ENCODE data around the gene PCLO. TPM values are rescaled to one million over a fixed set of nuclear protein-coding genes. Genes with fewer than 3 reads are reported as not detected.

PCLO gene
- total and polyA plus RNA-seq, 4 donors = 0.04 to 1.1 (median 0.48) TPM

- Histone ChIP-seq H3K9ac (ENCODE audit: low read depth in 1 of 2, low read length in 2 of 2) (no peak overlapping the region), H3K27me3 (ENCODE audit: control insufficient read depth in 4 of 4, insufficient read depth in 4 of 4, low read length in 3 of 4) (no peaks in the 10 kb centered on the region), H3K4me3 (ENCODE audit: low read depth in 1 of 3, low read length in 3 of 3) (no peak overlapping the region), H3K27ac (ENCODE audit: low read depth in 1 of 2, low read length in 2 of 2) (no peak overlapping the region), H3K36me3 (ENCODE audit: control insufficient read depth in 4 of 4, insufficient read depth in 3 of 4, low read depth in 1 of 4, low read length in 3 of 4) (no peaks in the 10 kb centered on the region), H3K9me3 (ENCODE audit: control insufficient read depth in 4 of 4, low read length in 3 of 4) (peaks cover 0 to 3% (median 0%) of the 10 kb centered on the region in 4 donors), H3K4me1 (ENCODE audit: control insufficient read depth in 4 of 4, insufficient read depth in 4 of 4, low read length in 3 of 4) (no peaks in the 10 kb centered on the region)
- 39% methylated on average over 1 of the region's 1 CpG for WGBS
- DNase-seq (ENCODE audit: low spot score) = no peak
- TF ChIP-seq MAX (IDR thresholded peaks at IDR 0.05) (no peak), SP1 (IDR thresholded peaks at IDR 0.05) (no peak), ZBTB33 (IDR thresholded peaks at IDR 0.05) (no peak), NR2F2 (IDR thresholded peaks at IDR 0.05) (no peak), CTCF (IDR thresholded peaks at IDR 0.05; ENCODE audit: low read depth, low read length, missing input control) (no peak), ATF3 (IDR thresholded peaks at IDR 0.05) (no peak), YY1 (IDR thresholded peaks at IDR 0.05) (no peak), JUND (IDR thresholded peaks at IDR 0.05) (no peak), RXRA (IDR thresholded peaks at IDR 0.05) (no peak), REST (IDR thresholded peaks at IDR 0.05) (no peak), GABPA (IDR thresholded peaks at IDR 0.05 in 1 of 2, conservative IDR thresholded peaks at IDR 0.05 in 1 of 2) (no peak), HNF4G (IDR thresholded peaks at IDR 0.05) (no peak), FOXA1 (IDR thresholded peaks at IDR 0.05) (no peak), TAF1 (conservative IDR thresholded peaks at IDR 0.05) (no peak), EGR1 (IDR thresholded peaks at IDR 0.05; ENCODE audit: low read depth in 2 of 2) (no peak)
These were observed 43.7 kb downstream of the PCLO start for GRCh38 chr7:83119026-83119382.

- Histone ChIP-seq H3K27ac (ENCODE audit: low read depth in 1 of 2, low read length in 2 of 2) (no peak overlapping the region), H3K27me3 (ENCODE audit: control insufficient read depth in 4 of 4, insufficient read depth in 4 of 4, low read length in 3 of 4) (no peaks in the 10 kb centered on the region), H3K4me1 (ENCODE audit: control insufficient read depth in 4 of 4, insufficient read depth in 4 of 4, low read length in 3 of 4) (no peaks in the 10 kb centered on the region), H3K36me3 (ENCODE audit: control insufficient read depth in 4 of 4, insufficient read depth in 3 of 4, low read depth in 1 of 4, low read length in 3 of 4) (no peaks in the 10 kb centered on the region), H3K9ac (ENCODE audit: low read depth in 1 of 2, low read length in 2 of 2) (no peak overlapping the region), H3K9me3 (ENCODE audit: control insufficient read depth in 4 of 4, low read length in 3 of 4) (peaks cover 0 to 3% (median 0%) of the 10 kb centered on the region in 4 donors), H3K4me3 (ENCODE audit: low read depth in 1 of 3, low read length in 3 of 3) (no peak overlapping the region)
- 90% methylated on average over 3 of the region's 3 CpGs for WGBS
- no peak for DNase-seq (ENCODE audit: low spot score)
- TF ChIP-seq ZBTB33 (IDR thresholded peaks at IDR 0.05) (no peak), YY1 (IDR thresholded peaks at IDR 0.05) (no peak), RXRA (IDR thresholded peaks at IDR 0.05) (no peak), JUND (IDR thresholded peaks at IDR 0.05) (no peak), FOXA2 (IDR thresholded peaks at IDR 0.05) (no peak), HNF4A (conservative IDR thresholded peaks at IDR 0.05) (no peak), TAF1 (conservative IDR thresholded peaks at IDR 0.05) (no peak), GABPA (IDR thresholded peaks at IDR 0.05 in 1 of 2, conservative IDR thresholded peaks at IDR 0.05 in 1 of 2) (no peak), SP1 (IDR thresholded peaks at IDR 0.05) (no peak), REST (IDR thresholded peaks at IDR 0.05) (no peak), HNF4G (IDR thresholded peaks at IDR 0.05) (no peak), RAD21 (IDR thresholded peaks at IDR 0.05) (no peak), FOXA1 (IDR thresholded peaks at IDR 0.05) (no peak)
These were observed 44.2 kb downstream of the PCLO start for GRCh38 chr7:83118347-83119025.

All from liver (tissue), 9 donors.